Stimulated activated CD8-positive, alpha-beta memory T cell treated with anti-CD3 and anti-CD28 coated beads, Interleukin-15, amount 100 ng/mL, for 4 hours (primary cell): ENCODE results near the gene SUCLG2.

ENCODE experiments used
- DNase-seq, 2 donors: peaks; one replicate each; pipeline ENCODE4 v3.0.0-alpha.2; 2020; ENCODE audit warnings: low read depth in 2 of 2

SUCLG2 gene

GRCh38 chr3:67384016-67384415 lies 270.4 kb downstream of the SUCLG2 start:
- no peak for DNase-seq

- no peak for DNase-seq
These were observed 271.0 kb downstream of the SUCLG2 start for GRCh38 chr3:67383379-67383778.

- DNase-seq: no peak
These were observed 271.9 kb downstream of the SUCLG2 start for GRCh38 chr3:67382536-67382935.

GRCh38 chr3:67381667-67382272 lies 272.6 kb downstream of the SUCLG2 start:
- no peak for DNase-seq

- DNase-seq: no peak
These were observed 274.3 kb downstream of the SUCLG2 start for GRCh38 chr3:67380118-67380517.

- no peak for DNase-seq
These were observed 277.1 kb downstream of the SUCLG2 start for GRCh38 chr3:67377299-67377698.

- DNase-seq: no peak
These were observed 278.0 kb downstream of the SUCLG2 start for GRCh38 chr3:67376416-67376815.

GRCh38 chr3:67375976-67376375 lies 278.4 kb downstream of the SUCLG2 start:
- DNase-seq: no peak

- no peak for DNase-seq
These were observed 291.7 kb downstream of the SUCLG2 start for GRCh38 chr3:67362686-67363085.

GRCh38 chr3:67361770-67362169 lies 292.6 kb downstream of the SUCLG2 start:
- DNase-seq: no peak

- DNase-seq: no peak
These were observed 293.1 kb downstream of the SUCLG2 start for GRCh38 chr3:67361323-67361722.

- DNase-seq: no peak
These were observed 296.6 kb downstream of the SUCLG2 start for GRCh38 chr3:67357610-67358458.

GRCh38 chr3:67349551-67350174 lies 304.7 kb downstream of the SUCLG2 start:
- DNase-seq: no peak

- DNase-seq: no peak
These were observed 308.3 kb downstream of the SUCLG2 start for GRCh38 chr3:67346081-67346480.

GRCh38 chr3:67335813-67336212 lies 318.6 kb downstream of the SUCLG2 start:
- DNase-seq: no peak

GRCh38 chr3:67334588-67334987 lies 319.8 kb downstream of the SUCLG2 start:
- no peak for DNase-seq

- no peak for DNase-seq
These were observed 325.1 kb downstream of the SUCLG2 start for GRCh38 chr3:67329358-67329757.

GRCh38 chr3:67327582-67327981 lies 326.8 kb downstream of the SUCLG2 start:
- DNase-seq: no peak

GRCh38 chr3:67325231-67325630 lies 329.2 kb downstream of the SUCLG2 start:
- DNase-seq: no peak
